ENCODE data around the gene TEX44. TPM values are rescaled to one million over a fixed set of nuclear protein-coding genes. Genes with fewer than 3 reads are reported as not detected.
"Not testable (repeated sequence)": the region's sequence is repeated elsewhere in the genome, so short reads cannot be mapped to it uniquely, and the experiment has no call there.

The TEX44 gene
- total RNA-seq, 4 donors from 2014 or later, result not detected

GRCh38 chr2:231567159-231567558 is 25.5 kb upstream of the TEX44 start:
- ATAC-seq, result no peak
- no peaks in the 10 kb centered on the region for H3K4me1 ChIP-seq
- 80 to 86% methylated on average over 2 to 3 of the region's 3 CpGs for WGBS, 2 donors (ENCODE audit: low coverage in 1 of 2)
- H3K9me3 ChIP-seq, result no peaks in the 10 kb centered on the region
- TF ChIP-seq POLR2A (IDR thresholded peaks at IDR 0.05) (no peak), CTCF (IDR thresholded peaks at IDR 0.05) (no peak)
- H3K27me3 ChIP-seq, result no peaks in the 10 kb centered on the region
- H3K36me3 ChIP-seq, result no peaks in the 10 kb centered on the region
- no peak overlapping the region for H3K27ac ChIP-seq
- H3K4me3 ChIP-seq, result no peak overlapping the region

GRCh38 chr2:231568098-231568784 is 24.4 kb upstream of the TEX44 start:
- peaks cover 0 to 1% (median 0%) of the 10 kb centered on the region in 3 donors for H3K4me1 ChIP-seq
- TF ChIP-seq POLR2A (IDR thresholded peaks at IDR 0.05) (no peak), POLR2AphosphoS5 (IDR thresholded peaks at IDR 0.05) (no peak), EP300 (IDR thresholded peaks at IDR 0.05) (no peak), CTCF (IDR thresholded peaks at IDR 0.05) (no peak)
- H3K36me3 ChIP-seq, result no peaks in the 10 kb centered on the region
- 100% methylated on average over 1 of the region's 6 CpGs; no CpG with 5 or more reads in 1 of the 2 donors for WGBS, 2 donors (ENCODE audit: low coverage in 1 of 2)
- no peak overlapping the region for H3K27ac ChIP-seq
- H3K9me3 ChIP-seq, result no peaks in the 10 kb centered on the region
- H3K4me3 ChIP-seq, result no peak overlapping the region
- H3K27me3 ChIP-seq, result no peaks in the 10 kb centered on the region
- no peak for ATAC-seq

- no peaks in the 10 kb centered on the region for H3K27me3 ChIP-seq
- H3K9me3 ChIP-seq, result no peaks in the 10 kb centered on the region
- H3K4me1 ChIP-seq, result peaks cover 0 to 4% (median 0%) of the 10 kb centered on the region in 3 donors
- ATAC-seq, result no peak
- TF ChIP-seq POLR2A (IDR thresholded peaks at IDR 0.05) (no peak), CTCF (IDR thresholded peaks at IDR 0.05) (no peak), POLR2AphosphoS5 (IDR thresholded peaks at IDR 0.05) (no peak), EP300 (IDR thresholded peaks at IDR 0.05) (no peak)
- H3K36me3 ChIP-seq, result no peaks in the 10 kb centered on the region
- H3K4me3 ChIP-seq, result no peak overlapping the region
- 60 to 100% methylated on average over 1 to 2 of the region's 7 CpGs for WGBS, 2 donors (ENCODE audit: low coverage in 1 of 2)
- H3K27ac ChIP-seq, result no peak overlapping the region
Measured at GRCh38 chr2:231568785-231569435, 23.8 kb upstream of the TEX44 start.

GRCh38 chr2:231570915-231571314 is 21.7 kb upstream of the TEX44 start:
- not testable (repeated sequence) for H3K4me1 ChIP-seq, H3K27ac ChIP-seq, H3K4me3 ChIP-seq, H3K9me3 ChIP-seq, H3K36me3 ChIP-seq, ATAC-seq, H3K27me3 ChIP-seq
- 84 to 100% methylated on average over 2 to 5 of the region's 5 CpGs for WGBS, 2 donors (ENCODE audit: low coverage in 1 of 2)

GRCh38 chr2:231571661-231572191 is 20.9 kb upstream of the TEX44 start:
- no peak overlapping the region for H3K4me3 ChIP-seq
- WGBS, 2 donors (ENCODE audit: low coverage in 1 of 2), result 91% methylated on average over 4 of the region's 4 CpGs; no CpG with 5 or more reads in 1 of the 2 donors
- no peaks in the 10 kb centered on the region for H3K36me3 ChIP-seq
- H3K27me3 ChIP-seq, result no peaks in the 10 kb centered on the region
- ATAC-seq, result no peak
- peaks cover 0 to 4% (median 0%) of the 10 kb centered on the region in 3 donors for H3K4me1 ChIP-seq
- no peaks in the 10 kb centered on the region for H3K9me3 ChIP-seq
- TF ChIP-seq POLR2AphosphoS5 (IDR thresholded peaks at IDR 0.05), result no peak
- TF ChIP-seq EP300 (IDR thresholded peaks at IDR 0.05), result no peak
- no peak for TF ChIP-seq POLR2A (IDR thresholded peaks at IDR 0.05)
- no peak for TF ChIP-seq CTCF (IDR thresholded peaks at IDR 0.05)
- no peak overlapping the region for H3K27ac ChIP-seq
